ENCODE measurements around the gene PRDM16. TPM values are rescaled to one million over a fixed set of nuclear protein-coding genes. Genes with fewer than 3 reads are reported as not detected.

Gene PRDM16
- total RNA-seq, 1 donor from 2014 or later = 5.6 TPM

- TF ChIP-seq, protein P1, sequence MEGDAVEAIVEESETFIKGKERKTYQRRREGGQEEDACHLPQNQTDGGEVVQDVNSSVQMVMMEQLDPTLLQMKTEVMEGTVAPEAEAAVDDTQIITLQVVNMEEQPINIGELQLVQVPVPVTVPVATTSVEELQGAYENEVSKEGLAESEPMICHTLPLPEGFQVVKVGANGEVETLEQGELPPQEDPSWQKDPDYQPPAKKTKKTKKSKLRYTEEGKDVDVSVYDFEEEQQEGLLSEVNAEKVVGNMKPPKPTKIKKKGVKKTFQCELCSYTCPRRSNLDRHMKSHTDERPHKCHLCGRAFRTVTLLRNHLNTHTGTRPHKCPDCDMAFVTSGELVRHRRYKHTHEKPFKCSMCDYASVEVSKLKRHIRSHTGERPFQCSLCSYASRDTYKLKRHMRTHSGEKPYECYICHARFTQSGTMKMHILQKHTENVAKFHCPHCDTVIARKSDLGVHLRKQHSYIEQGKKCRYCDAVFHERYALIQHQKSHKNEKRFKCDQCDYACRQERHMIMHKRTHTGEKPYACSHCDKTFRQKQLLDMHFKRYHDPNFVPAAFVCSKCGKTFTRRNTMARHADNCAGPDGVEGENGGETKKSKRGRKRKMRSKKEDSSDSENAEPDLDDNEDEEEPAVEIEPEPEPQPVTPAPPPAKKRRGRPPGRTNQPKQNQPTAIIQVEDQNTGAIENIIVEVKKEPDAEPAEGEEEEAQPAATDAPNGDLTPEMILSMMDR (IDR thresholded peaks at IDR 0.05; ENCODE audit: insufficient read depth, low read length, poor library complexity, severe bottlenecking) = no peak
- Histone ChIP-seq H3K27me3 (ENCODE audit: control insufficient read depth, insufficient read depth, low read length) (peaks cover 62% of the 10 kb centered on the region), H3K36me3 (ENCODE audit: control insufficient read depth, insufficient read depth, low read length) (no peaks in the 10 kb centered on the region), H3K4me3 (ENCODE audit: low read depth, low read length) (no peak overlapping the region)
- no peak for DNase-seq (ENCODE audit: low read depth)
Observed at GRCh38 chr1:3363023-3363422, 294.0 kb downstream of the PRDM16 start.

DNA sequence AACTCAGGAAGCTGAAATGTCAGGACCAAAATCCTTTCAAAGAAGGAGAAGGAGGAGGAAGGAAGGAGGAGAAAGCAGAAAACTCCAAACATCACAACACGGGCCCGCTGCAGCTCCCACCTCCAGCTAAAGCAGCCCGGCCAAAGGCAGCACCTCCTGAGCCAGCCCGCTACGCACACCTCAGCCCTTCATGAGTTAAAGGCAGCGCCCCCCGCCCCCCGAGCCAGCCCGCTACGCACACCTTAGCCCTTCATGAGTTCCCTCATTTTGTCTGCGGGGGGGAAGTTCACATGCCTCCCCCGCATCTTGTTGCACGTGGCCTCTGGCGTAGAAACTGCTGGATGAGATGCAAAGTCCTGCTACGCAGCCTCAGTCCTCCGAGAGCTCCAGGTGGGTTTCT lies 294.8 kb downstream of the PRDM16 start:
- H3K4me3 ChIP-seq (ENCODE audit: low read depth, low read length) = no peak overlapping the region
- peaks cover 59% of the 10 kb centered on the region for H3K27me3 ChIP-seq (ENCODE audit: control insufficient read depth, insufficient read depth, low read length)
- TF ChIP-seq, protein P1 (IDR thresholded peaks at IDR 0.05; ENCODE audit: insufficient read depth, low read length, poor library complexity, severe bottlenecking) = no peak
- DNase-seq (ENCODE audit: low read depth) = no peak
- no peaks in the 10 kb centered on the region for H3K36me3 ChIP-seq (ENCODE audit: control insufficient read depth, insufficient read depth, low read length)

DNA sequence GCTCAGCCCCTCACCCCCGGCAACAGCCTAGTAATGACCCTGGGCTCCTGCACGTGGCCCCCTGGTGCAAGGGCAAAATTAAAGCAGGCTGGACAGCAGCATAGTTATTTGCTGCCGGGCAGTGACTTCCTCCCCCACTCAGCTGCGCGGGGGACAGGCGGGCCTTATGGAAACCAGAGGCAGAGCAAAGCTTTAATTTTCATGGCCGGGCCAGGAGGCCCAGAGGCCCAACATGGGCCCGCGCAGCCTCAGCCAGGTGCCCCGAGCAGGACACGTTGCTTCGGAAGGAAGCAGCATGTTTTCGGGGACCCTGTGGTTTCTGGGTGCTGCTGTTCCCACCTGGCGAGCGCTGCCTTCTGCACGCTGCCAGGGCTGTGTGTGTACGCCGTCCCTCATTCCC lies 295.5 kb downstream of the PRDM16 start:
- no peak overlapping the region for H3K4me3 ChIP-seq (ENCODE audit: low read depth, low read length)
- TF ChIP-seq, protein P1 (IDR thresholded peaks at IDR 0.05; ENCODE audit: insufficient read depth, low read length, poor library complexity, severe bottlenecking) = no peak
- peaks cover 55% of the 10 kb centered on the region for H3K27me3 ChIP-seq (ENCODE audit: control insufficient read depth, insufficient read depth, low read length)
- no peaks in the 10 kb centered on the region for H3K36me3 ChIP-seq (ENCODE audit: control insufficient read depth, insufficient read depth, low read length)
- DNase-seq (ENCODE audit: low read depth) = no peak

DNA sequence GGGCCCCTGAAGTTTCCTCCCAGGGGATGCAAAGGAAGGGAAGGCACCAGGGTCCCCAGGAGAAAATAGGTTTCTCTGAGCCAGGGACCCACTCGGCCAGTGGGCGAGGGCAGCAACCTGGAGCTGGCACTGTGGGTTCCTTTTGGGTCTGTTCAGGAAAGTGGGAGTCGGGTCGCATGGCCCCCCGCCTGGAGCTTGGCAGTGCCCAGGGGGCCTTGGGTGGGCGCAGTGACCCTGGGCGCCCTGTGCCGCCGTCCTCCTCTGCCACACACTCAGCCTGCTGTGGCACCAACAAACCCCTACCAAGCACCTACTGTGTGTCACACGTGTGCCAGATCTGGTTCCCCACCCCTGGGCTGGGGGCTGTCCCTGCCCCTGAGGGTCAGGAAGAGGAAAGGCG lies 296.0 kb downstream of the PRDM16 start:
- TF ChIP-seq, protein P1 (IDR thresholded peaks at IDR 0.05; ENCODE audit: insufficient read depth, low read length, poor library complexity, severe bottlenecking) = no peak
- Histone ChIP-seq H3K36me3 (ENCODE audit: control insufficient read depth, insufficient read depth, low read length) (no peaks in the 10 kb centered on the region), H3K27me3 (ENCODE audit: control insufficient read depth, insufficient read depth, low read length) (peaks cover 51% of the 10 kb centered on the region), H3K4me3 (ENCODE audit: low read depth, low read length) (no peak overlapping the region)
- no peak for DNase-seq (ENCODE audit: low read depth)

DNA sequence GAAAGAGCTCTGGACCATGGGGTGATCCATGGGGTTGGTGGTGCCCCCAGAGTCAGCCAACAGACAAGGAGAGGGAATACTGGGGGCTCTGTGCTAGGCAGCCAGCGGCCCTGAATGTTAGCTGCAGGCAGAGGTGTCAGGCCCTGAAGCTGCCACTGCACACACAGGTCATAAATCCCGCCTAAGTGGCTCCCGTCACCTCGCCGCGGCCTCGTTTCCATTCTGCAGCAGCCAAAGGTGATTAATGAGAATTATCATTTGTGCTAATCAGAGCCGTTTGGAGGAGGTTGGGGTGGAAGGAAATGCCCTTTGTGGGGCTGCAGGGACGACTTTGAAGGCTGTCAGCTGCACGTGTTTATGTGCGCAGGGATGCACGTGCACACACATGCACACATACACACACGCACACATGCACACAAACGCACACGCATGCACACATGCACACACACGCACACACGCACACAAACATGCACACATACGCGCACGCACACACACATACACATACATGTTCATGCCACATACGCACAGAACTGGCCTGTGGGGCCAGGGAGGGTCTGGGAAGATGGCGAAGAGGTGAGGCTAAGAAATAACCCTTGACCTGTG lies 296.6 kb downstream of the PRDM16 start:
- DNase-seq (ENCODE audit: low read depth) = no peak
- no peaks in the 10 kb centered on the region for H3K36me3 ChIP-seq (ENCODE audit: control insufficient read depth, insufficient read depth, low read length)
- TF ChIP-seq, protein P1 (IDR thresholded peaks at IDR 0.05; ENCODE audit: insufficient read depth, low read length, poor library complexity, severe bottlenecking) = no peak
- peaks cover 48% of the 10 kb centered on the region for H3K27me3 ChIP-seq (ENCODE audit: control insufficient read depth, insufficient read depth, low read length)
- H3K4me3 ChIP-seq (ENCODE audit: low read depth, low read length) = no peak overlapping the region

Data from kidney epithelial cell (primary cell).